Keratinocyte (primary cell): ENCODE results near the gene C3orf70. TPM values are rescaled to one million over a fixed set of nuclear protein-coding genes. Genes with fewer than 3 reads are reported as not detected.

Experiments used
- DNase-seq: peaks from one replicate; pipeline ENCODE4 v3.0.0-alpha.2; 2011; ENCODE audit warnings: low read depth, missing footprints, low spot score
- FAIRE-seq: peaks from 2 replicates; lab custom pipeline; 2011; peaks lifted over from hg19 to GRCh38; lab: Jason Lieb, UNC
- H2AFZ ChIP-seq: 2 replicates; pipeline ENCODE4 v1.6.0; 2012; ENCODE audit warnings: low read length, control low read depth, inconsistent platforms; ENCODE audit not compliant: control insufficient read depth
- H3K27ac ChIP-seq: 2 replicates; pipeline ENCODE4 v1.5.1; 2011; ENCODE audit warnings: low read length; ENCODE audit not compliant: control insufficient read depth, insufficient read depth
- H3K27me3 ChIP-seq: 3 replicates; pipeline ENCODE4 v1.6.0; 2011; ENCODE audit warnings: low read length; ENCODE audit not compliant: control insufficient read depth, insufficient read depth; ENCODE audit errors: extremely low read depth
- H3K36me3 ChIP-seq, 2 experiments: 2 replicates in 1 of 2; 3 replicates in 1 of 2; pipeline ENCODE4 v1.5.1; 2011; ENCODE audit warnings: low read length in 2 of 2, mild to moderate bottlenecking in 1 of 2; ENCODE audit not compliant: control insufficient read depth in 2 of 2, insufficient read depth in 2 of 2; ENCODE audit errors: extremely low read depth in 1 of 2
- H3K4me1 ChIP-seq: 3 replicates; pipeline ENCODE4 v1.5.1; 2011; ENCODE audit warnings: low read length; ENCODE audit not compliant: control insufficient read depth, insufficient read depth; ENCODE audit errors: extremely low read depth
- H3K4me2 ChIP-seq: 3 replicates; pipeline ENCODE4 v1.6.0; 2011; ENCODE audit warnings: low read depth, low read length; ENCODE audit not compliant: control insufficient read depth, insufficient read depth; ENCODE audit errors: extremely low read depth
- H3K4me3 ChIP-seq, 3 experiments: fragments of 200-600 bp in 1 of 3; sonication (generic) in 1 of 3; 2 replicates in 2 of 3; 3 replicates in 1 of 3; pipeline ENCODE4 v1.5.1; 2011 to 2016; ENCODE audit warnings: low read length in 3 of 3, mild to moderate bottlenecking in 3 of 3, control low read depth in 2 of 3, inconsistent platforms in 1 of 3, low read depth in 1 of 3, mixed read lengths in 1 of 3, mixed run types in 1 of 3, moderate library complexity in 1 of 3; ENCODE audit not compliant: control insufficient read depth in 2 of 3, insufficient read depth in 2 of 3; ENCODE audit errors: extremely low read depth in 1 of 3
- H3K79me2 ChIP-seq: 2 replicates; pipeline ENCODE4 v1.6.0; 2012; ENCODE audit warnings: low read length; ENCODE audit not compliant: control insufficient read depth, insufficient read depth
- H3K9ac ChIP-seq: 3 replicates; pipeline ENCODE4 v1.6.0; 2011; ENCODE audit warnings: low read length; ENCODE audit not compliant: control insufficient read depth, insufficient read depth; ENCODE audit errors: extremely low read depth
- H3K9me1 ChIP-seq: 3 replicates; pipeline ENCODE4 v1.6.0; 2011; ENCODE audit warnings: low read length; ENCODE audit not compliant: control insufficient read depth, insufficient read depth; ENCODE audit errors: extremely low read depth
- H3K9me3 ChIP-seq: 2 replicates; pipeline ENCODE4 v1.5.1; 2012; ENCODE audit warnings: low read depth, low read length; ENCODE audit not compliant: control insufficient read depth
- H4K20me1 ChIP-seq: 3 replicates; pipeline ENCODE4 v1.6.0; 2011; ENCODE audit warnings: low read length; ENCODE audit not compliant: control insufficient read depth, insufficient read depth; ENCODE audit errors: extremely low read depth
- CTCF ChIP-seq, 3 experiments: IDR thresholded peaks in 1 of 3; conservative IDR thresholded peaks in 1 of 3; optimal IDR thresholded peaks in 1 of 3; 2 replicates in 2 of 3; 3 replicates in 1 of 3; pipeline versions ENCODE3 to v1.5.1; 2011; ENCODE audit warnings: low read length in 3 of 3, mild to moderate bottlenecking in 3 of 3, moderate library complexity in 2 of 3, control low read depth in 1 of 3, inconsistent platforms in 1 of 3; ENCODE audit not compliant: insufficient read depth in 2 of 3; ENCODE audit errors: extremely low read depth in 1 of 3
- EZH2 ChIP-seq: IDR thresholded peaks from one replicate; pipeline ENCODE4 v1.6.1; 2012; ENCODE audit warnings: inconsistent platforms, mild to moderate bottlenecking, low read length, moderate library complexity
- dilution Hi-C: fragments of 300-500 bp; cut with MboI; formaldehyde crosslinking; loops from one replicate; pipeline ENCODE4 v1.7.0; 2020; ENCODE audit warnings: low sequenced_read_pairs; ENCODE audit not compliant: extremely low pct_ligation_motif_present
- polyA plus RNA-seq, 5 experiments: library from polyadenylated mRNA; depleted of rRNA in 3 of 5; stranded (reverse) in 3 of 5; stranded (forward) in 1 of 5; unstranded in 1 of 5; fragments of >200 nt; gene quantifications; 1 replicate in 1 of 5; 2 replicates in 3 of 5; 3 replicates in 1 of 5; pipeline versions ENCODE4 v1.2.1 to v1.2.3, GENCODE V29; 2011 to 2012; ENCODE audit warnings: missing spikeins in 2 of 5, low read depth in 1 of 5, low replicate concordance in 1 of 5

Gene C3orf70
- polyA plus RNA-seq, 1 donor (not counting 4 experiments of a cell fraction or from before 2014, with no cell fraction given), result not detected

- DNase-seq (no peak), FAIRE-seq (no peak)
- Histone ChIP-seq H3K4me1 (no peaks in the 10 kb centered on the region), H3K27ac (no peak overlapping the region), H3K9me1 (no peaks in the 10 kb centered on the region), H3K4me2 (no peak overlapping the region), H3K9me3 (no peaks in the 10 kb centered on the region), H3K9ac (no peak overlapping the region), H2AFZ (no peak overlapping the region), H3K79me2 (no peaks in the 10 kb centered on the region), H3K27me3 (no peaks in the 10 kb centered on the region), H4K20me1 (no peaks in the 10 kb centered on the region), H3K36me3 (peaks cover 0 to 3% of the 10 kb centered on the region in 2 experiments), H3K4me3 (no peak overlapping the region)
- dilution Hi-C loops, result no loop called here
- TF ChIP-seq CTCF (optimal IDR thresholded peaks at IDR 0.05 in 1 of 3, IDR thresholded peaks at IDR 0.05 in 1 of 3, conservative IDR thresholded peaks at IDR 0.05 in 1 of 3; ENCODE audit: extremely low read depth in 1 of 3, insufficient read depth in 2 of 3, low read length in 3 of 3) (no peak), EZH2 (no peak)
These were observed 123.8 kb downstream of the C3orf70 start for GRCh38 chr3:185029086-185029485.

GRCh38 chr3:185028121-185028520 lies 124.7 kb downstream of the C3orf70 start:
- no peak for FAIRE-seq
- dilution Hi-C loops, result no loop called here
- peaks cover 0 to 3% of the 10 kb centered on the region in 2 experiments for H3K36me3 ChIP-seq

More at GRCh38 chr3:185028121-185028520, 124.7 kb downstream of the C3orf70 start:
- no peak overlapping the region for H3K9ac ChIP-seq
- TF ChIP-seq EZH2, result no peak
- TF ChIP-seq CTCF (optimal IDR thresholded peaks at IDR 0.05 in 1 of 3, IDR thresholded peaks at IDR 0.05 in 1 of 3, conservative IDR thresholded peaks at IDR 0.05 in 1 of 3; ENCODE audit: extremely low read depth in 1 of 3, insufficient read depth in 2 of 3, low read length in 3 of 3), result no peak
- no peaks in the 10 kb centered on the region for H3K9me3 ChIP-seq
- H4K20me1 ChIP-seq, result no peaks in the 10 kb centered on the region
- DNase-seq, result no peak
- no peak overlapping the region for H3K4me2 ChIP-seq
- H3K4me1 ChIP-seq, result no peaks in the 10 kb centered on the region
- no peak overlapping the region for H3K27ac ChIP-seq
- no peaks in the 10 kb centered on the region for H3K27me3 ChIP-seq
- no peaks in the 10 kb centered on the region for H3K9me1 ChIP-seq
- H2AFZ ChIP-seq, result no peak overlapping the region
- H3K79me2 ChIP-seq, result no peaks in the 10 kb centered on the region
- no peak overlapping the region for H3K4me3 ChIP-seq

Other genes starting within 250 kb of the C3orf70 start
- 4.8 to 6.0 TPM (median 5.6 TPM) in 3 replicates for gene EHHADH, start 101.0 kb upstream of the C3orf70 start, polyA plus RNA-seq
- gene MAP3K13, start 210.1 kb upstream of the C3orf70 start, polyA plus RNA-seq, result 17.7 to 23.0 TPM (median 21.9 TPM) in 3 replicates